HG02798 (cell line): ENCODE data around the gene CLASP1.
"Not testable (repeated sequence)": the region's sequence is repeated elsewhere in the genome, so short reads cannot be mapped to it uniquely, and the experiment has no call there.

Experiments
- ATAC-seq: cut with Tn5 transposase; IDR thresholded peaks from one replicate; pipeline ENCODE4 v1.9.1; 2021; ENCODE audit warnings: mild to moderate bottlenecking; ENCODE audit not compliant: unreplicated experiment, poor library complexity

CLASP1 gene

GRCh38 chr2:121362774-121363173, 286.5 kb downstream of the CLASP1 start:
- ATAC-seq, result no peak

DNA sequence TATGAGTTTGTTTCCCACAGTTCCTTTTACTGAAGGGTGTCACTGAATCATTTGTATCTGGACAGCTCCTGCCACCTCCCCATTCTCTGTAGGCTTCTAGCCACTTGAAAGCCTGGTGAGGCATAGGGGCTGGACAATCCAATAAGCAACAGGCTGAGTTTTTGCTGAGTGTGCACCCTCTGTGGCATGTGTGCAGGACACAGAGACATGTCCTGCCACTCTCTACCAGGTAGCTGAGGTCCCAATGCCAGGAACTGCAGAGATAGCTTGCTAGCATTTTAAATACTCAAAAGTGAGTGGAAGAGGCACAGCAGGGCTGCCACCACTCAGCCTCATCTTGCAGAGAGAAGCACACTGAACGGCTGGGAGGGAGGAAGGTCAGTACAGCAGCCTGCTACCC, 287.0 kb downstream of the CLASP1 start:
- ATAC-seq, result no peak

GRCh38 chr2:121360566-121361300, 288.5 kb downstream of the CLASP1 start:
- ATAC-seq, result no peak

GRCh38 chr2:121359716-121360565, 289.3 kb downstream of the CLASP1 start:
- no peak for ATAC-seq

DNA sequence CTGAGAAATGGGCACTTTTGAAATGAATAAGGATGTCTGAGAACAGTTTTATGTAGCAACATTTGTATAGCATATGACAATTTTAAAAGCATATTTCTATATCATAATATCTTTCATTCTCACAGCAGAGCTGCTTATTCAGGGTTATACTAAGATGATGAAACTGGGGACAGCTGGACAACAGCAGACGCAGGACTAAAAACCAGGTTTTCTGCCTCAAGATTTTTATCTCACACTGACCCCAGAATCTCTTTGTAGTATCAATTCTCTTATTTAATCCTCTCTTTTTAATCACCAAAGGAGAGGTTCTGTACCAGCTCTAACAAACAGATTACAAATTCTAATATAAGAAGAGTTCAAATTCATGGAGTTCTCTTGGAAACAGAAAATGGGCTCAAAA, 290.1 kb downstream of the CLASP1 start:
- no peak for ATAC-seq

GRCh38 chr2:121358291-121358690, 291.0 kb downstream of the CLASP1 start:
- no peak for ATAC-seq

DNA sequence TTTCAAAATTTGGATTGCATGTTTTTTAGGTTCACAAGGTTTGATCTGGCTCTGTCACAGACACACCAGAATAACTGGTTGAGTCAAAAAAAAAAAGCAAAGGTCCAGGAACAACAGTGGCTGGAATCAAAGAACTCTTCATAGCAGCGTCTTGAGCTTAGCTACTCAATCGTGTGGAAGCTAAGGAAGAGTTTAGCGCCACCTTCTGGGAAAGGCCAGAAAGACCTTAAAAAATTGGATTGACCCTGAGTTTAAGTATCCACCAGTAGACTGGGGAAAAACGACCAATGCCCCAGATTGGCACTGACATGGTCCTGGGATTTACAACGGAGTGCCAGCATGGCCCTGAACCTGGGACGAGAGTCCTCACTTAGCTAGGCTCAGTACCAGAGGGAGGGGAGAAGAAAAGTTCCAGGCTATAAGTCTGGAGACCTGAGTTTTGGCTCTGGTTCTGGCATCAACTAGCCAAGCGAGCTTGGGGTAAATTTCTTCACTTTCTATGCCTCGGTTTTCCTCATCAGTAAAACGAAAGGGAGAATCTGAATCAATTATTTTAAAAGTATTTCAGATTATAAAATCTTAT, 293.1 kb downstream of the CLASP1 start:
- ATAC-seq, result peak; percentile 57

GRCh38 chr2:121355488-121355887, 293.8 kb downstream of the CLASP1 start:
- no peak for ATAC-seq

DNA sequence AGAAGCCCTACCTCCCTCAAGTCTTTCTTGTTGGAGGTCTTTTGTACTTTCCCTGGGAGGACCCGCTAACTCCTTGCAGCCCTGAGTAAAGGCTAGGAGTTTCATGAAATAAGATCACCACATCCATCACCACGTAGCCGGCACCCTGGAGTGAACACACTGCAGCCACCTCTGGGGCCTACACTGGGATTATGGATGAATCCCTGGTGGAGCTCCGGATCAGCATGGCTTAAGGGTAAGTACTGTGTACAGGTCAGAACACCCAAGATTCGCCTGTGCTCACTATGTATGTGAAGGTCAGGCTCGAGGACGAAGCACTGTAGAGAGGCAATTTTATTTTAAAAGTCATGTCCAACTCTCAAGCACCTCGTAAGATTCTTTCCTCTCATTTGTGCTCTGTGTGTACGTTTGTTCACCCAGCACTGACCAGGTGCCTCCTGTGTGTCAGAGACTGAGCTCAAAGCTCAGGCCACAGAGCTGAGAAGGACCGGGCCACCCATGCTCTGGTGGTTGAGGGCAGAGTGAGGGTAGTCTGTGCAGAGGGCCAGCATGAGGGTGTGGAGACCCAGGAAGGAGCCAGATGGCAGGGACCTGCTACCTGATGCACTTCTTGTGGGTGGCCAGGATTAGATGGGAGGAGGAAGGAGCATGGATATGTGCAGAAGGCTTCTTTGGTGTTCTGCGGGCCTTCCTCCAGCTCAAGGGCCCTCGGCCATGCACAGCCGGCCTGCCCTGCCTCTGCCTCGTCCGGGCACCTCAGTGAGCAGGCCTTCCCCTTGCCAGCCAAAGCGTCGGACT, 297.5 kb downstream of the CLASP1 start:
- ATAC-seq, result no peak

DNA sequence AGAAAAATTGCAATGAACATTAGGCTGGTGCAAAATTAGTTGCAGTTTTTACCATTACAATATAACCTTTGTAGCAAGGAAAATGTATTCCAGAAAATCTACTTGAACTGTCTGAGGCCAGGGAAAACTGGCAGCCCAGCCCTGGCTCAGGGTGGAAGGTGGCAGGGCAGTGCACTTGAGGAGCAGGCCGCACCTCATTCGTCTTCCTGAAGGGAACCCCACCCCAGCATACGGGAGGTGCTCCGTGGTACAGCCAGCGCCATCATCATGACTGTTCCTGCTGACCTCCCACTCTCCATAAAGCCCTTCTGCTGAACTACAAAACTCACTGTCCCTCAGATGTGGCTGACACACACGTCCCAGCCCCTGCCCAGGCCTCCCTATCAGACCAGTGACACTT, 298.4 kb downstream of the CLASP1 start:
- ATAC-seq, result no peak

GRCh38 chr2:121350402-121350775, 298.9 kb downstream of the CLASP1 start:
- no peak for ATAC-seq

DNA sequence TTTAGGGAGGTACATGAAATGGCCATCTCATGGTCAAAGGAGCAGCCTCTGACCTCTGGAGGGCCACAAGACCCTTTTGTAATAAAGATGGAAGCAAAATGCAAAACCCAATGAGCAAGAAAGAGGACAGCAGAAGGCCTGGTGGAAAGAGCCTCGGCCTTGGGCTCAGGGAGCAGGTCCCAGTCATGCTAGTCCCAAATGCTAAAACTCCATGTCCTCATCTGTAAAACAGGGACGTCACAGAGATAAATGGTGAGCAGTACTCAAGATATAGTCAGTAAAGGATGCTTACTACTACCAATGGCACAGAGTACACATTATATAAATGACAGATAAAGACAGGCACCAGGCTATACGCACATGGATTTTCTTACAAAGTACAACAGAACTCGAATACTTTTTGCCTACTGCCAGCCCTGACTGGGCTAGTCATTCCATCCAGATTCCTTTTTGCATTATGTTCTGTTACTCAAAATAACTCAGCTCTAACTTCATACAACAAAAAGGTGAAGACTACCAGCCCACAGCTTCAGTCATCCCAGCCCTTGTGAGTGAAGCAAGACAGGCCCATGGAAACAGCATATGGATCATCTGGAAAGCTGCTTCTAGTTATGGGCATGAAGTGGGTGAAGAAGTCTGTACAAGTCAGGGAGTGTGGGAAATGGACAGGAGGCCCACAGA, 299.4 kb downstream of the CLASP1 start:
- no peak for ATAC-seq

DNA sequence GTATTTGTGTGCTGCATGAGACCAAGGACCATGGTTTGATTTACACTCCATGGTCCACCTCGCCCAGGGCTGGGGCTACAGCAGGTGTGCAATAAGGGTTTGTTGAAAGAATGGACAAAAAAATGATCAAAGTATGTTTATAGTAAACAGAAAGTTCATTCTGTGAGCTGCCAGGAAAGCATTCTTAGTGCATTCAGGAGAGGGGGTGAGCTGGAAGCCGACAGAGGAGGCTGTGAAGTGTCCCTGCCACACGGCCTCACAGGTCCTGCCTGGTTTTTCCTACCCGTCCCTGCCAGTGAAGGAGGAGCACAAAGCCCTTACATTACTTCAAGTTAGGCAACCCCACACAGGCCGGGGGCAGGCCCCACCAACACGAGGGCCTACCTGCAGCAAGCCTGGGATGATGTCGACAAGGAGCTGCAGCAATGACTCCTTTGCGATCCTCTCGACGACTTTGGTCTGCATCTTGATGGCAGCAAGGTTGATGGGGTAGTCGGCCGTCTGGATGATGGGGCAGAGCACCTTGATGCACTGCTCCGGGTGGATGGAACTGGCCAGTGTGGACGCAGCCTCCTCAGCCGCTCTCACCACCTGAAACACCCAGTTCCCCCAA, 301.0 kb downstream of the CLASP1 start:
- ATAC-seq, result no peak

DNA sequence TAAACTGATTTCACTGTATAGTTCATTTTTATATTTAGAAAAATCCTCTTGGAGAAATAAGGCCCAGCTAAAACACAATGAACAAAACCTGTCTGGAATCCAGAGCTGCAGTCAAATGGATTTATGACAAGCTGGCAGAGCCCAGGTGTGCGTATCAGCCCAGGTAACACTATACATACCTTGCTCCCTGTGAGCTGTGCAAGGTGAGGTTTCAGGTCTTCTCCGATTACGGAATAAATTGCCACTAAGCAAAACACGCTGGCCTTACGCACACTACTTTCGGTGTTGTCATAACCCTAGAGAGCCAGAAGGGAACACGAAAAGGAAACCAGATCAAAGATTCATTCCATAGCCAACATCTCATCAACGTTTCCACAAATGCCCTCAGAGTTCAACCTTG, 302.4 kb downstream of the CLASP1 start:
- ATAC-seq, result no peak

DNA sequence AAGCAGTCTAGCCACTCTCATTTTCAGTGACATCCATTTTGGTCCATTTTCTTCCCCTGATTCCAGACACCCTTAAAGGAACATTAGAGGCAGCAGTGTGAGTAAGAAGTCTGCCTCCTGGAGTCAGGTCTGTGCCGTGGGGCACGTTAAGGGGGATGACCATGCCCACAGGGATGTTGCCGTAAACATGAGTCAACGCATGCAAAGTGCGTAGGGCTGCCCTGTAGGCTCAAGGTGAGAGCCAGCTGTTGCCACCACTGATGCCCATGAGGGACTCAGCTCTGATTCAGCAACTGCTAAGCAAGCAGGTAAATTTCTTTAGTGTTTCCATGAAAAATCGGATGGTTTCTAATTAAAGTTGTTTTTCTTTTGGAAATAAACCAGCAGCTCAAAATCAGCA, 302.9 kb downstream of the CLASP1 start:
- no peak for ATAC-seq

- ATAC-seq, result no peak
Measured at GRCh38 chr2:121345887-121346286, 303.4 kb downstream of the CLASP1 start.

DNA sequence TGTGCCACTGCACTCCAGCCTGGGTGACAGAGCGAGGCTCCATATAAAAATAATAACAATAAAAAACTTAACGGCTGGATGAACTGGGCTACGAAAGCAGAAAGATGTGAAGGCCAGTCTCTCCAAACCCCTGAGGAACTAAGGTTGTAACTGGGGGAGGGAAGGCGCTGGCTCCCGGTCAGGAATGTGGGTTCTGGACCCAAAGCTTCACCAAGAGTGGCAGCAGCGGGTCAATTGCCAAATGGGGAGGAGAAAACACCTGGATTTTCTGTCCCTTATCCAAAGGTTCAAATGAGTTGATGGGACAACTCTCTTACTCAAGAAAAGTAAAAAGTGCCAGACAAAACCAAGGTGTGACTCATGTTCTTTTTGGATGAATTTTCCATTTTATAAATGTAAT, 304.2 kb downstream of the CLASP1 start:
- ATAC-seq, result no peak

GRCh38 chr2:121343828-121344399, 305.3 kb downstream of the CLASP1 start:
- not testable (repeated sequence) for ATAC-seq

DNA sequence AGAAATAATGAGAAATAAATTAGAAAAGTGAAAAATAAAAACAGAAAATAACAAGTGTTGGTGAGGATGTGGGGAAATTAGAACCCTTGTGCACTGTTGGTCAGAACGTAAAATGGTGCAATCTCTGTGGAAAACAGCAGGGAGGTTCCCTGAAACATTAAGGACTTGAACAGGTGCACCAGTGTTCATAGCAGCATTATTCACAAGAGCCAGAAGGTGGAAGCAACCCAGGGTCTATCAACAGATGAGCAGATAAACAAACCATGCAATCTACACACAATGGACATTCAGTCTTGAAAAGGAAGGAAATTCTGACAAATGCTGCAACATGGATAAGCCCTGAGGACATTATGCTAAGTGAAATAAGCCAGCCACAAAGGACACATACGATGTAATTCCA, 306.1 kb downstream of the CLASP1 start:
- ATAC-seq, result no peak
